Retinal pigment epithelial cell (primary cell): Measurements from ENCODE around the gene KLF4.
"Not testable (repeated sequence)": the region's sequence is repeated elsewhere in the genome, so short reads cannot be mapped to it uniquely, and the experiment has no call there.

Experiments used
- DNase-seq: peaks from one replicate; pipeline ENCODE4 v3.0.0-alpha.2; 2010; ENCODE audit warnings: low read depth
- H3K4me3 ChIP-seq: 2 replicates; pipeline ENCODE4 v1.5.1; 2011; ENCODE audit warnings: mild to moderate bottlenecking, low read length, control low read depth, moderate library complexity
- TF ChIP-seq, protein P1 (sequence below): conservative IDR thresholded peaks from 2 replicates; pipeline ENCODE4 v1.5.1; 2011; ENCODE audit warnings: low read depth, low read length, control low read depth, inconsistent platforms

KLF4 gene

DNA sequence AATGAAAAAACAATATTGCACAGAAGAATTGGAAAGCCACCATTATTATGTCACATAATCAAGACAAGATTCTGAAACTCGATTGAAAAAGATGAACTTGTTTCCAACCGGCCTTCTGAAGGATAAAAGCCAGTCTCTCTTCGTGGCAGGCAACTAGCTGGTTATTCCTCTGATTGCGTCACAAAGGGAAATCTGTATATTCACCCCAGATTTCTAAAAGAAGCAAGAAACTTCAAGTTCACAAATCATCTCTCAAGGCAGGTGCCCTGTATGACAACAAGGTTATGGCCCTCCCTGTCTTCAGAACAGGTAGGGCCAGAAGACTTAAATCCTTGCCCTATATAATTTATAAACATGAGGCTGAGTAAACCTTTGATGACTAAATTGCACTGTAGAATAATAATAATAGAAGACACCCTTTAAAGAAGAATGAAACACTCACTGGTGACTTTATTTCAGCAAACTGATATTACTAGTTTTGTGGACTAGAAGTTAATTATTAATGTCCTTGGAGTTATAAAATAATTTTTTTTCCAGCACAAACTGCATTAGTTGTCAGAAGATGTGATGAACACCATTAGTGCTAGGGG, 2.9 kb upstream of the KLF4 start:
- no peak overlapping the region for H3K4me3 ChIP-seq
- no peak for DNase-seq
- TF ChIP-seq, protein P1, sequence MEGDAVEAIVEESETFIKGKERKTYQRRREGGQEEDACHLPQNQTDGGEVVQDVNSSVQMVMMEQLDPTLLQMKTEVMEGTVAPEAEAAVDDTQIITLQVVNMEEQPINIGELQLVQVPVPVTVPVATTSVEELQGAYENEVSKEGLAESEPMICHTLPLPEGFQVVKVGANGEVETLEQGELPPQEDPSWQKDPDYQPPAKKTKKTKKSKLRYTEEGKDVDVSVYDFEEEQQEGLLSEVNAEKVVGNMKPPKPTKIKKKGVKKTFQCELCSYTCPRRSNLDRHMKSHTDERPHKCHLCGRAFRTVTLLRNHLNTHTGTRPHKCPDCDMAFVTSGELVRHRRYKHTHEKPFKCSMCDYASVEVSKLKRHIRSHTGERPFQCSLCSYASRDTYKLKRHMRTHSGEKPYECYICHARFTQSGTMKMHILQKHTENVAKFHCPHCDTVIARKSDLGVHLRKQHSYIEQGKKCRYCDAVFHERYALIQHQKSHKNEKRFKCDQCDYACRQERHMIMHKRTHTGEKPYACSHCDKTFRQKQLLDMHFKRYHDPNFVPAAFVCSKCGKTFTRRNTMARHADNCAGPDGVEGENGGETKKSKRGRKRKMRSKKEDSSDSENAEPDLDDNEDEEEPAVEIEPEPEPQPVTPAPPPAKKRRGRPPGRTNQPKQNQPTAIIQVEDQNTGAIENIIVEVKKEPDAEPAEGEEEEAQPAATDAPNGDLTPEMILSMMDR = no peak

DNA sequence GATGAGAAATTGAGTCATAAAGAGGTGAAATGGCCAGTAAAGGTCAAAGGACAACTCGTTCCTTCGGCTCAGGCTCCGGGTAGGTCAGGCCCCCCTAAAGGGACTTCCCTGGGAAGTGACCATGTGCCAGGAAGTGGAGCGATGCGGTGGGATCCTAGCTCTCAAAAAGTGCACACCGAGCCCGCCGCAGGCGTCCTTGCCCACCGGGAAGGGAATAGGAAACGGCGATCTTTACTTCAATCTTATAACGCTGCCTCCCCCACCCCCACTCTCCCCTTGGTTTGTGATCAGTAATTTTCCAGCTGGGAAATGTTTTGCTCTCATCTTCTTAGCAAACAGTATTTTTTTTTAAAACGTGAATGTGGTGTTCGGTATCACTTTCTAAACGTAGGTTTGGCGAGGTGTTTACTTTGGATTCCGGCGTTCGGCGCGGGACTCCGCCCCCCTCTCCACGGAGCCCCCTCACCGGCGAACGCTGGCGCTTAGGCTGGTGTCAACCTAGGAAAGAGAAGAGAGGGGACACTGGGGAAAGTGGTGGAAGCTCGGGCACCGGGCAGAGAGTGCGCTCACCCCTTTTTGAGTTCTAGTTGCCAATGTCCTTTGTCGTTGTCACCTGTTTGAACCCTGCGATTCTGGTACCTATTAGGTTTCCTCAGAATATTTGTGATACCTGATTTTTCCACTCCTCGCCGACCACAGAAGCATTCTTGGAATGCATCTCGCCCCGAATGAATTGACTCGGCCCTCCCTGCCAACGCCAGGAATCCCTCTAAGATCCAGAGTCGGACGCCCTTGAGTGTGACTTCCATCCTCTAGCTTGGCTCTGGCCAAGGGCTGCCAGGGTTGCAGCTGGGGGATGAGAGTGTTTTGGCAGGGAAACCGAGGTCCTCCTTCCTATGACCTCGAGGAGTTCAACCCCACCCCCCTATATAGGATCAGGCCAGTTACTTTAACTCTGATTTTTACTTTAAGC, 1.8 kb upstream of the KLF4 start:
- TF ChIP-seq, protein P1 = no peak
- no peak for DNase-seq

DNA sequence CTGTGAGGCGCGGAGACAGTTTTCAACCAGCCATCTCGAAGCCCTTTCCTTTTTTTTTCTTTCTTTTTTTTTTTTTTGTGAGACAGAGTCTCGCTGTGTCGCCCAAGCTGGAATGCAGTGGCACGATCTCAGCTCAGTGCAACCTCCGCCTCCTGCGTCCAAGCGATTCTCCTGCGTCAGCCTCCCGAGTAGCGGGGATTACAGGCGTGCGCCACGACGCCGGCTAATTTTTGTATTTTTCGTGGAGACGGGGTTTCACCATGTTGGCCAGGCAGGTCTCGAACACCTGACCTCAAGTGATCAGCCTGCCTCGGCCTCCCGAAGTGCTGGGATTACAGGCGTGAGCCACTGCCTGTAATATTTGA, 1.0 kb upstream of the KLF4 start:
- peak overlapping the region; percentile 44 for H3K4me3 ChIP-seq
- not testable (repeated sequence) for DNase-seq

More for the DNA sequence above, 1.8 kb upstream of the KLF4 start:
- H3K4me3 ChIP-seq = peak overlapping the region; percentile 40

DNA sequence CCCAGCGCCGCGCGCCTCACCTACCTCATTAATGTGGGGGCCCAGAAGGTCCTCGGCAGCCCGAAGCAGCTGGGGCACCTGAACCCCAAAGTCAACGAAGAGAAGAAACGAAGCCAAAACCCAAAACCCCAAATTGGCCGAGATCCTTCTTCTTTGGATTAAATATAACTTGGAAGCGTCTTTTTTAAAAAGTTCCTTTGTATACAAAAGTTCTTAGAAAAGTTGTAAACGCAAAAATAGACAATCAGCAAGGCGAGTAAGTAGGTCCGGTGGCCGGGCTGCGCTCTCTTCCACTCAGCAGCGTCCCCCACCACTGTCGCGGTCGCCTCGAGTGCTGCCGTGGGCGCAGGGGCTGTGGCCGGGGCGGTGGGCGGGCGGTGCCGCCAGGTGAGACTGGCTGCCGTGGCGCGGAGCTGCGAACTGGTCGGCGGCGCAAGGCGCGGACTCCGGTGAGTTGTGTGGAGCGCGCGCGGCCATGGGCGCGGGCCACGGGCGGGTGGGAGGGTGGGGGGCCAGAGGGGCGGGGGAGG, 360 bp downstream of the KLF4 start:
- peak overlapping the region; percentile 53 for H3K4me3 ChIP-seq
- TF ChIP-seq, protein P1 = no peak
- DNase-seq = no peak

DNA sequence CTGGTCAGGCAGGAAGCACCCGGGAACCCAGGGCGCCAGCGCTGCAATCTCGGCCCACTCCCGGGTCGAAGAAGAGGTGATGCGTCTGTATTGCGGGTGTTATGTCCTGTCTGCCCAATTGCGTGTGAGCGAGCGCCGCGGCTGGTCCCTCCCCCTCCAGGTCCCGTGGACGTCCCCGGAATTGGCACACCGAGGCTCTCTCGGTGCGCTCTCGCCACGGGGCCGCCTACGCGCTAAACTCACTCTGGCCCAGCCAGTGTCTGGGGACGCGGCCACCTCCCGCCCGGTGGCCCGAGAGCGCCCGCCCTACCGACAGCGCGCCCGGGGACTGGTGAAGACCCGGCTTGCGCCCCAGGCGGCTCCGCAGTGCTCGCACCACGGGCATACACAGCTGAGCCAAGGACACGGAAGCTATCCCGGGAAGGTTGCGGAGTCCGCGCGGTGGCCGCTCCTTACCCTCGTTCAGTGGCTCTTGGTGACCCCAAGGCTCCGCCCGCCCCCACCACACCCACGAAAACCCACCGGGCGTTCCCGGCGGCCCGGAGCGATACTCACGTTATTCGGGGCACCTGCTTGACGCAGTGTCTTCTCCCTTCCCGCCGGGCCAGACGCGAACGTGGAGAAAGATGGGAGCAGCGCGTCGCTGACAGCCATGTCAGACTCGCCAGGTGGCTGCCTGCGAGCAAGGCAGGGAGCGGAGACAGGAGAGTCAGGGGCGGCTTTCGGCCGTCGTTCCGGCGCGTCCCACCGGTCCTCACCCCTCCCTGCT, 1.0 kb downstream of the KLF4 start:
- TF ChIP-seq, protein P1 = no peak
- H3K4me3 ChIP-seq = peak overlapping the region; percentile 53
- no peak for DNase-seq

DNA sequence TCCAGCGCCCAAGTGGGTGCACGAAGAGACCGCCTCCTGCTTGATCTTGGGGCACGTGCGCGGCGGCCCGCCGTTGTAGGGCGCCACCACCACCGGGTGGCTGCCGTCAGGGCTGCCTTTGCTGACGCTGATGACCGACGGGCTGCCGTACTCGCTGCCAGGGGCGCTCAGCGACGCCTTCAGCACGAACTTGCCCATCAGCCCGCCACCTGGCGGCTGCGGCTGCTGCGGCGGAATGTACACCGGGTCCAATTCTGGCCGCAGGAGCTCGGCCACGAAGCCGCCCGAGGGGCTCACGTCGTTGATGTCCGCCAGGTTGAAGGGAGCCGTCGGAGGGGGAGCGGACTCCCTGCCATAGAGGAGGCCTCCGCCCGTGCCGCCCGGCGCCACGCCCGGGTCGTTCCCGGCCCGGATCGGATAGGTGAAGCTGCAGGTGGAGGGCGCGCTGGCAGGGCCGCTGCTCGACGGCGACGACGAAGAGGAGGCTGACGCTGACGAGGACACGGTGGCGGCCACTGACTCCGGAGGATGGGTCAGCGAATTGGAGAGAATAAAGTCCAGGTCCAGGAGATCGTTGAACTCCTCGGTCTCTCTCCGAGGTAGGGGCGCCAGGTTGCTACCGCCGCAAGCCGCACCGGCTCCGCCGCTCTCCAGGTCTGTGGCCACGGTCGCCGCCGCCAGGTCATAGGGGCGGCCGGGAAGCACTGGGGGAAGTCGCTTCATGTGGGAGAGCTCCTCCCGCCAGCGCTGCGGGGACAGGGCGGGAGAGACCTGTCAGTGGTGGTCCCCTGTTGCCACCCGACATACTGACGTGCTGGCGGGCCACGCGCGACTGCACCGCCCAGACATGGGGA, 1.8 kb downstream of the KLF4 start:
- H3K4me3 ChIP-seq = peak overlapping the region; percentile 53
- TF ChIP-seq, protein P1 = peak; percentile 78
- DNase-seq = no peak
